Measurements from ENCODE around the gene EHD4.

DNA sequence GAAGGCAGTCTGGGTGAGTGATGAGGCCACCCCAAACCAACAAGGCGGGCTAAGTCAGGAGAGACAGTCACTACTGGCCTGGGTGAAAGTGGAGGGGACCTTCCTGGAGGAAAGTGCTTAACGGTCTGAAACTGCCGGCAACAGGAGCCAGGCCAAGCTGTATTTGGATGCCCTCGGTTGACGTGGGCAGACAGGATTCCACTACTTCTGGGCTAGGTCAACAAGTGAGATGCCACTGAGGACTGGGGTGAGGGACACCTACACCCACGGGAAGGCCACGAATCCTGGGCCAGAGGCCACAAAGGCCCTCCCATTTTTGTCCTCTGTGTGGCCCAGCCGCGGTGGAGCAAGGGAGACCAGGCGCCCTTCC, 90.8 kb downstream of the EHD4 start:
- TF ChIP-seq, protein P1, sequence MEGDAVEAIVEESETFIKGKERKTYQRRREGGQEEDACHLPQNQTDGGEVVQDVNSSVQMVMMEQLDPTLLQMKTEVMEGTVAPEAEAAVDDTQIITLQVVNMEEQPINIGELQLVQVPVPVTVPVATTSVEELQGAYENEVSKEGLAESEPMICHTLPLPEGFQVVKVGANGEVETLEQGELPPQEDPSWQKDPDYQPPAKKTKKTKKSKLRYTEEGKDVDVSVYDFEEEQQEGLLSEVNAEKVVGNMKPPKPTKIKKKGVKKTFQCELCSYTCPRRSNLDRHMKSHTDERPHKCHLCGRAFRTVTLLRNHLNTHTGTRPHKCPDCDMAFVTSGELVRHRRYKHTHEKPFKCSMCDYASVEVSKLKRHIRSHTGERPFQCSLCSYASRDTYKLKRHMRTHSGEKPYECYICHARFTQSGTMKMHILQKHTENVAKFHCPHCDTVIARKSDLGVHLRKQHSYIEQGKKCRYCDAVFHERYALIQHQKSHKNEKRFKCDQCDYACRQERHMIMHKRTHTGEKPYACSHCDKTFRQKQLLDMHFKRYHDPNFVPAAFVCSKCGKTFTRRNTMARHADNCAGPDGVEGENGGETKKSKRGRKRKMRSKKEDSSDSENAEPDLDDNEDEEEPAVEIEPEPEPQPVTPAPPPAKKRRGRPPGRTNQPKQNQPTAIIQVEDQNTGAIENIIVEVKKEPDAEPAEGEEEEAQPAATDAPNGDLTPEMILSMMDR (IDR thresholded peaks at IDR 0.05; ENCODE audit: low read depth, low read length): no peak
- TF ChIP-seq EZH2phosphoT487 (IDR thresholded peaks at IDR 0.05; ENCODE audit: low read depth): no peak
